Measurements from ENCODE around the gene PNPLA2. TPM values are rescaled to one million over a fixed set of nuclear protein-coding genes. Genes with fewer than 3 reads are reported as not detected.

PNPLA2 gene
- total RNA-seq, 1 donor from 2014 or later: 9.0 TPM

DNA sequence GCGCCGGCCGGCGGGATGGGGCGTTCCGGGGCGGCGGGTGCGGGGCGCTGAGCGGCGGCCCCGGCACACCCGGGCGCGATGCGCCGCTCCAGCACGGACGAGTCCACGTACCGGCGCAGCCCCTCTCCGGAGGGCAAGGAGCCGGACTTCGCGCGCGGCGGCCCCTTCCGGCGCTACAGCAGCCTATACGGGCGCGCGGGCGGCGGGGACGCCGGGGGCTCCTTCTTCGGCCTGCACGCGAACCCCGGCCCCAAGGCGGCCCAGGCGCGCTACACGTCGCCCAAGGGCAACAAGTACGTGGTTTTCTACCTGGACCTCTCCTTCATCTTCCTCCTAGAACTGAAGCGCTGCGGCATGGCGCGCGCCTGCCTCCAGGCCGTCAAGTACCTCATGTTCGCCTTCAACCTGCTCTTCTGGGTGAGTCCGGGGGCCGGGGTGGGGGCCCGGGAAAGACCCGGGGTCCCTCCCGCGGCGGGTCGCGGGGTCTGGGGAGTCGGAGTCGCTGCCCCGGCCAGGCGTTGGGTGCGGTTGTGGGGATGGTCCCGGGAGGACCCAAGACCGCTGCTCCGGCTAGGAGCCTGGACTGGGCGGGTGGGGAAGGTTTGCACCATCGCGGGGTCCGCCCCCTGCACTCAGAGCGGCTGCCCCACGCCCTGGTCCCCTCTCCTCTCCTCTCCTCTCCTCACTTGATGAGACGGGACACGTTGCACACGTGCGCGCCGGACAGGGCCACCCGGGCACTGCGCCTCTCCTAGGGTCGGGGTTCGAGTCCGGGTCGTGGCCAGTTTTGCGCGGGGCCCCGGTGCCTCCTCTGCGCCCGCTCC lies 31.4 kb downstream of the PNPLA2 start:
- no peak for FAIRE-seq
- no peak for DNase-seq (ENCODE audit: low read depth)
- peaks cover 1% of the 10 kb centered on the region for H3K36me3 ChIP-seq (ENCODE audit: control insufficient read depth, insufficient read depth, low read length)
- no peak for TF ChIP-seq CTCF (IDR thresholded peaks at IDR 0.05; ENCODE audit: insufficient read depth, low read length, severe bottlenecking)
- H3K27me3 ChIP-seq (ENCODE audit: control insufficient read depth, insufficient read depth, low read length): no peaks in the 10 kb centered on the region
- H3K4me3 ChIP-seq (ENCODE audit: low read depth, low read length): peak overlapping the region; percentile 18

DNA sequence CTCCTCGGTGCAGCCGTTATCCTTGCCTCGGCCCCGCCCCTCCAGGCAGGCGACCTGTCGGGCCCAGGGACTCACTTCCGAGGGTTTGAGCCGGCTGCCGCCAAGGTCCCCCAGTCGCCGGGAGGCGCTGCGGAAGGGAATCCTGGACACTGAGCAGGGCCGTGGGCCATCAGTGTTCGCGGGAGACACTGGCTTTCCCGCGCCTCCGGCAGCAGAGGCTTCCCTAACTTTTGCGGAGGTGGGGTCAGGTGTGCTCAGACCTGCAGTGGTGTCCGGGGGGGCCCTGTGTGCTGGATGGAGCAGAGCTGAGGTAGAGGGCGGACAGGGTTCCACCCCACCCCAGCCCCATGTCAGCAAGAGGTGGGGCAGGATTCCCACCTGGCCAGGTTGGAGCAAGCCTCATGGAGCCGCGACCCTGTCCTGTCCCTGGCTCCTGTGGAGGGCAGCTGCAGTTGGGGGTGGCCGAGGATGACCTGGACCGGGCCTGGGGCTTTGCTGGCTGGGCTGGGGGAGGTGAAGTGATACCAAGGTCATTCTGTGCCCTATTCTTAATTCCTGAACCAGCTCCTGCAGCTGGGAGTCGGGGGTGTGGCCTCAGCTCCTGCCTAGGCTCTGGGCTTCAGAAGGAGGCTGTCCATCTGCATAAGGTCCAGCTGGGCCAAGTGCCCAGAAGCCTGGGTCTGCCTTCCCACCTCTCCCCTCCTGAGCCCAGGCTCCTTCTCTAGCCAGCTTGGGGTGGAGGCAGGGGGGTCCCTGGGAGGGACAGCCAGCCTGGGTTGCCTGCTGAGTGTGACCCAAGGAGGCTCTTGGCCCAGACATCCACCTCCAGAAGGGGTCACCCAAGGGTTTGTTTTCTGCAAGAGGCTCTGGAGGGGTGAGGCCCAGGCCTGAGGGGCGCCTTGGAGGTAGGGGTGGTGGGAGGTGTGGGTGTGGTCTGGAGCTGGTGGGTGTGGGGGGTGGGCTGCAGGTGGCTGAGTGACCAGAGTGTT lies 32.4 kb downstream of the PNPLA2 start:
- FAIRE-seq: no peak
- peak; percentile 1 for TF ChIP-seq CTCF (IDR thresholded peaks at IDR 0.05; ENCODE audit: insufficient read depth, low read length, severe bottlenecking)
- Histone ChIP-seq H3K36me3 (ENCODE audit: control insufficient read depth, insufficient read depth, low read length) (peaks cover 1% of the 10 kb centered on the region), H3K27me3 (ENCODE audit: control insufficient read depth, insufficient read depth, low read length) (no peaks in the 10 kb centered on the region), H3K4me3 (ENCODE audit: low read depth, low read length) (no peak overlapping the region)
- no peak for DNase-seq (ENCODE audit: low read depth)

DNA sequence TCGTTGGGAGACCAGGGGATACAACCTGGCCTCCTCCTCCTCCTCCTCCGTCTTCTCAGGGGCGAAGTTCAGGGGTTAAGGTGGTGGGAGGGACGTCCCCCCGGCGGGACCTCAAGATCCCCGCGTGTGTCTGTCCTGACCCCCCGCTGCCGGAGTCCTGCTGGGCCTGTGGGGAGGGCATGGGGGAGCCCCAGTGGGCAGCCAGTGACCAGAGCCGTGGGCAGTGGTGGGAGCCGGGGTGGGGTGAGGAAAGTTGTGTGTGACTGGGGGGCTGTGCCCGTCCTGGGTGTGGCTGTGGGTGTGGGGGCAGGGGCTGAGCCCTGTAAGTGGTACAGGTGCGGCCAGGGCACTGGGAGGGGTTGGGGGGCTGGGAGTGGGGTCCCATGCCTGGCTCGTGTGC lies 34.0 kb downstream of the PNPLA2 start:
- no peak overlapping the region for H3K4me3 ChIP-seq (ENCODE audit: low read depth, low read length)
- no peaks in the 10 kb centered on the region for H3K27me3 ChIP-seq (ENCODE audit: control insufficient read depth, insufficient read depth, low read length)
- H3K36me3 ChIP-seq (ENCODE audit: control insufficient read depth, insufficient read depth, low read length): peaks cover 1% of the 10 kb centered on the region
- TF ChIP-seq CTCF (IDR thresholded peaks at IDR 0.05; ENCODE audit: insufficient read depth, low read length, severe bottlenecking): no peak
- DNase-seq (ENCODE audit: low read depth) (no peak), FAIRE-seq (no peak)

DNA sequence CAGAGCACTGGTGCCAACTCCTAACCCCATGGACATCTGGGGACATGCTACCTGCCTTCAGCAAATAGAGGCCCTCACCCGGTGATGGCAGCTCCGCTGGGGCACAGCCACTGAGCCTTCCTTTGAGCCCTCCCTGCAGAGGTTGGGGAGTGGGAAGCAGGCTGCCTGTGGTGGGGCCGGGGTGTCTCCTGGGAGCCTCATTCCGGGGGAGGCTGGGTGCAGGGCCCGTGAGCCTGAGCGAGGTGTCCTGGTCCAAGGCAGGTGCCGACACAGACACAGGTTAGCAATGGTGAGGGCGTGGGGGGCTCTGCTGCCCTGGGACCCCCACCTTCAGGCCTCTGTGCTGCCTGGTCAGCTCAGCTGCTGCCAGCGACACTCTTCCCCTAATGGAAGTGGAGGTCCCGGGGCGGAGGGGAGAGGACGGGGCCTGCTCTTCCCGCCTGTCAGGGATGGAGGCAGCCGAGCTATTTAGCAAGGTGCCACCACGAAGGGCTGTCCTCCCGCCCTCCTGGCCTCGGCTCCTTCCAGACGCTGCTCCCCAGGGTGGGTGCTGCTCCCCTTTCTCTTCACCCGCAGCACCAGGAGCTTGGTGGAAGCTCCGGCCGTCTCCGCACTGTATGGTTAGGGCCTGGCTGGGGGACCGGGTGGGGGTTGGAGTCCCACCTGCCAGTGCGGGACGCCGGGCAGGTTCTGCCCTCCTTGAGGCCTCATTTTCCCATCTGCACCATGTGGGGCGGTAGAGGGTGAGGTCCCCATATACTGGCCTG lies 35.2 kb downstream of the PNPLA2 start:
- H3K4me3 ChIP-seq (ENCODE audit: low read depth, low read length): no peak overlapping the region
- TF ChIP-seq CTCF (IDR thresholded peaks at IDR 0.05; ENCODE audit: insufficient read depth, low read length, severe bottlenecking): no peak
- FAIRE-seq (no peak), DNase-seq (ENCODE audit: low read depth) (no peak)
- peaks cover 1% of the 10 kb centered on the region for H3K36me3 ChIP-seq (ENCODE audit: control insufficient read depth, insufficient read depth, low read length)
- no peaks in the 10 kb centered on the region for H3K27me3 ChIP-seq (ENCODE audit: control insufficient read depth, insufficient read depth, low read length)

- Histone ChIP-seq H3K36me3 (ENCODE audit: control insufficient read depth, insufficient read depth, low read length) (peaks cover 1% of the 10 kb centered on the region), H3K4me3 (ENCODE audit: low read depth, low read length) (no peak overlapping the region), H3K27me3 (ENCODE audit: control insufficient read depth, insufficient read depth, low read length) (no peaks in the 10 kb centered on the region)
- FAIRE-seq (no peak), DNase-seq (ENCODE audit: low read depth) (no peak)
- no peak for TF ChIP-seq CTCF (IDR thresholded peaks at IDR 0.05; ENCODE audit: insufficient read depth, low read length, severe bottlenecking)
Observed at GRCh38 chr11:854601-855329, 36.1 kb downstream of the PNPLA2 start.
